ENCODE measurements around the gene CSGALNACT2.

The CSGALNACT2 gene

DNA sequence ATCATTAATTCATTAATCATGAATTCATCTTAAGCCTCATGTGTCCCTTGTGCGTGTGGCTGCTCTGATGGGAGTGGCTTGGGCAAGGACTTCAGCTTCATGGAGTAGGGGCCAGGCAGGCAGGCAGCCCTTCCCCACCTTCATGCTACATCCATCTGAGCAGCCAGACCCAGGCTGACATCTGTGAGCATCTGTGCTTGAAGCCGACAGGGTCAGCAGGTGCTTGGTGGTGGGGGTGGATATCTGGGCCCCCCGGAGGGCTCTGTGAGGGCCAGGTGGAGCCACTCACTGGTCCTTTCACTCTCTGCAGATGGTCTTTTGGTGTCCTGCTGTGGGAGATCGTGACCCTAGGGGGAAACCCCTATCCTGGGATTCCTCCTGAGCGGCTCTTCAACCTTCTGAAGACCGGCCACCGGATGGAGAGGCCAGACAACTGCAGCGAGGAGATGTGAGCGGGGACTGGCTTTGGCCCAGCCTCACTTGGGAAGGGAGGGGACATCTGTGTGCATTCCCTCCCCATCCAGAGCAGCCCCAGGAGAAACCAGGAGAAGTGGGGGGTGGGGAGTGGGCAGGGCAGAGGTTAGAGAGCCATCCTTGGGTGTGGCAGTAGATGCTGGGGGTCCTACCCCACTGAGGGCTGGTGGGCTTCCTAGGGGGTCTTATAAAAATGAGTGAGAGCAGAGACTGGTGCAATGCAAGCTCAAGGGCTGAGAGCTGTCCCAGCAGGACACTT is 14.7 kb upstream of the CSGALNACT2 start:
- Histone ChIP-seq H3K4me2 (peak overlapping the region; percentile 33), H3K9me3 (no peaks in the 10 kb centered on the region), H3K4me3 (no peak overlapping the region), H3K36me3 (no peaks in the 10 kb centered on the region), H3K9ac (no peak overlapping the region), H3K4me1 (peaks cover 96% of the 10 kb centered on the region), H4K20me1 (no peaks in the 10 kb centered on the region), H3K27ac (peak overlapping the region; percentile 25; the same call in 1 of the 2 replicates), H3K27me3 (no peaks in the 10 kb centered on the region)
- TF ChIP-seq Cebpa-rat (IDR thresholded peaks at IDR 0.05): no peak

DNA sequence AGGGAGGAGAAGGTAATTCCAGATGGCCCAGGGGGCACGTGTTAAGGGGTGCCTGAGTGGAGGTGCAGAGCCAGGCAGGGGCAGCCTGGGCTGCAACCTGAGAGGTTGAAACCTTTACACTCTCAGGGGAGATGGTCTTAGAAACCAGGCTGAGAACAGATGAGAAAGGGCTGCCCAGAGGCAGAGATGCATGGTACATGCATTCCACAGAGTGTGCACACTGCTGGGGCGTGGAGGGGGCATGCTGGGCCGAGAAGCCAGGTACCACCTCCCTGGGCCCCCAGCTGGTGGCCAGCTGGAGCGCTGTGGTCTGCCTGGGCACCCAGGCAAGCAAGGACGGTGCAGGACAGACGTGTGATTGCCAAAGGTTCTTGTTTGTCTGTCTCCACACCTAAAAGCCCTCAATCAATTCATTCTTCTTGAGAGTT is 14.1 kb upstream of the CSGALNACT2 start:
- H3K9me3 ChIP-seq: no peaks in the 10 kb centered on the region
- peak overlapping the region; percentile 33 for H3K4me2 ChIP-seq
- peaks cover 96% of the 10 kb centered on the region for H3K4me1 ChIP-seq
- no peak overlapping the region for H3K4me3 ChIP-seq
- H3K9ac ChIP-seq: no peak overlapping the region
- TF ChIP-seq Cebpa-rat (IDR thresholded peaks at IDR 0.05): no peak
- H3K27ac ChIP-seq: peak overlapping the region; percentile 25; the same call in 1 of the 2 replicates
- no peaks in the 10 kb centered on the region for H3K27me3 ChIP-seq
- H3K36me3 ChIP-seq: no peaks in the 10 kb centered on the region
- H4K20me1 ChIP-seq: no peaks in the 10 kb centered on the region

GRCh38 chr10:43124574-43125273 is 13.5 kb upstream of the CSGALNACT2 start:
- no peak overlapping the region for H3K9ac ChIP-seq
- no peak overlapping the region for H3K4me3 ChIP-seq
- TF ChIP-seq Cebpa-rat (IDR thresholded peaks at IDR 0.05): no peak
- H3K27me3 ChIP-seq: no peaks in the 10 kb centered on the region
- H3K9me3 ChIP-seq: no peaks in the 10 kb centered on the region
- H3K27ac ChIP-seq: no peak overlapping the region
- H3K36me3 ChIP-seq: no peaks in the 10 kb centered on the region
- H4K20me1 ChIP-seq: no peaks in the 10 kb centered on the region
- H3K4me2 ChIP-seq: peak overlapping the region; percentile 33
- H3K4me1 ChIP-seq: peaks cover 96% of the 10 kb centered on the region

GRCh38 chr10:43125274-43125845 is 12.9 kb upstream of the CSGALNACT2 start:
- Histone ChIP-seq H3K27me3 (no peaks in the 10 kb centered on the region), H3K27ac (no peak overlapping the region), H4K20me1 (no peaks in the 10 kb centered on the region), H3K4me3 (no peak overlapping the region), H3K4me1 (peaks cover 92% of the 10 kb centered on the region), H3K9ac (no peak overlapping the region), H3K4me2 (peak overlapping the region; percentile 33; the same call in 1 of the 2 replicates), H3K36me3 (no peaks in the 10 kb centered on the region), H3K9me3 (no peaks in the 10 kb centered on the region)
- TF ChIP-seq Cebpa-rat (IDR thresholded peaks at IDR 0.05): no peak

- peak overlapping the region; percentile 84 for H3K4me2 ChIP-seq
- peak overlapping the region; percentile 14; the same call in 1 of the 2 replicates for H3K27ac ChIP-seq
- TF ChIP-seq Cebpa-rat (IDR thresholded peaks at IDR 0.05): no peak
- no peak overlapping the region for H3K9ac ChIP-seq
- H3K27me3 ChIP-seq: no peaks in the 10 kb centered on the region
- H3K36me3 ChIP-seq: no peaks in the 10 kb centered on the region
- no peaks in the 10 kb centered on the region for H3K9me3 ChIP-seq
- H3K4me3 ChIP-seq: no peak overlapping the region
- H3K4me1 ChIP-seq: peaks cover 88% of the 10 kb centered on the region
- H4K20me1 ChIP-seq: no peaks in the 10 kb centered on the region
These were observed 12.1 kb upstream of the CSGALNACT2 start for GRCh38 chr10:43125881-43126731.

DNA sequence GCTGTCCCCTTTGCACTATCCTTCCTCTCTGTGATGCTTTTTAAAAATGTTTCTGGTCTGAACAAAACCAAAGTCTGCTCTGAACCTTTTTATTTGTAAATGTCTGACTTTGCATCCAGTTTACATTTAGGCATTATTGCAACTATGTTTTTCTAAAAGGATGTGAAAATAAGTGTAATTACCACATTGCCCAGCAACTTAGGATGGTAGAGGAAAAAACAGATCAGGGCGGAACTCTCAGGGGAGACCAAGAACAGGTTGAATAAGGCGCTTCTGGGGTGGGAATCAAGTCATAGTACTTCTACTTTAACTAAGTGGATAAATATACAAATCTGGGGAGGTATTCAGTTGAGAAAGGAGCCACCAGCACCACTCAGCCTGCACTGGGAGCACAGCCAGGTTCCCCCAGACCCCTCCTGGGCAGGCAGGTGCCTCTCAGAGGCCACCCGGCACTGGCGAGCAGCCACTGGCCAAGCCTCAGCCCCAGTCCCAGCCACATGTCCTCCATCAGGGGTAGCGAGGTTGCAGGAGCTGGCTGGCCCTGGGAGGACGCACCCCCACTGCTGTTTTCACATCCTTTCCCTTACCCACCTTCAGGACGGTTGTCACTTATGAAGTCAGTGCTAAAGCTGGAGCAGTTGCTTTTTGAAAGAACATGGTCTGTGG is 11.4 kb upstream of the CSGALNACT2 start:
- Histone ChIP-seq H3K36me3 (no peaks in the 10 kb centered on the region), H3K27ac (peak overlapping the region; percentile 25; the same call in 1 of the 2 replicates), H4K20me1 (no peaks in the 10 kb centered on the region), H3K27me3 (no peaks in the 10 kb centered on the region), H3K4me2 (peak overlapping the region; percentile 84), H3K9ac (0 out of 2 replicates have a peak overlapping the region, but pooled peaks have one; percentile 8), H3K4me1 (peaks cover 81% of the 10 kb centered on the region), H3K4me3 (no peak overlapping the region), H3K9me3 (no peaks in the 10 kb centered on the region)
- no peak for TF ChIP-seq Cebpa-rat (IDR thresholded peaks at IDR 0.05)

DNA sequence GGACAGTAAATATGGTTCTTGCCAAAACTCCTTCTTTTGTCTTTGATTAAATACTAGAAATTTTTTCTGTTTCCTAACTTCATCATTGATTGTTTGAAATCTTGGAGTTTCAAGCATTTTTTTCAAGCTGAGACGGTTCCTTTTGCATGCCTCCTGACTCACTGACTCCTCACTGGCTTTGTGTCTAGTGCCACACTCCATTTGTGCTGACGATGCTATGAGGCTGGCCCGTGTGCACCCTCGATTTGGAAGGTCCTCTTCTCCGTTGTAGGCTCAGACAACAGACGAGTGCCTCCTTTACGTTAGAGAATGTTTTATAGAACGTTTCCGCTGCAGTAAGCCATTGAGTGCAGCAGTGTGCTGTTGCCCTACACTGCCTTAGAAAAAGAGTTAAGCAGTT is 10.8 kb upstream of the CSGALNACT2 start:
- no peak overlapping the region for H3K27ac ChIP-seq
- TF ChIP-seq Cebpa-rat (IDR thresholded peaks at IDR 0.05): no peak
- no peak overlapping the region for H3K4me3 ChIP-seq
- no peaks in the 10 kb centered on the region for H3K9me3 ChIP-seq
- H3K4me2 ChIP-seq: peak overlapping the region; percentile 84
- no peaks in the 10 kb centered on the region for H3K36me3 ChIP-seq
- peaks cover 75% of the 10 kb centered on the region for H3K4me1 ChIP-seq
- no peaks in the 10 kb centered on the region for H4K20me1 ChIP-seq
- no peak overlapping the region for H3K9ac ChIP-seq
- H3K27me3 ChIP-seq: no peaks in the 10 kb centered on the region

- Histone ChIP-seq H3K4me2 (peak overlapping the region; percentile 42; the same call in 1 of the 2 replicates), H3K27ac (no peak overlapping the region)
These were observed 9.9 kb upstream of the CSGALNACT2 start for GRCh38 chr10:43128331-43128730.

More at GRCh38 chr10:43128331-43128730, 9.9 kb upstream of the CSGALNACT2 start:
- no peak for TF ChIP-seq Cebpa-rat (IDR thresholded peaks at IDR 0.05)
- no peaks in the 10 kb centered on the region for H3K9me3 ChIP-seq
- H3K9ac ChIP-seq: no peak overlapping the region
- H4K20me1 ChIP-seq: no peaks in the 10 kb centered on the region
- no peaks in the 10 kb centered on the region for H3K36me3 ChIP-seq
- H3K4me1 ChIP-seq: peaks cover 74% of the 10 kb centered on the region
- H3K4me3 ChIP-seq: no peak overlapping the region
- no peaks in the 10 kb centered on the region for H3K27me3 ChIP-seq

Data from BLaER1 (cell line).